HG03108 (cell line): ENCODE data around the gene CLEC2D.
A peak's percentile ranks its signal among the peaks of the same experiment; 100 is the strongest.
"Not testable (repeated sequence)": the region's sequence is repeated elsewhere in the genome, so short reads cannot be mapped to it uniquely, and the experiment has no call there.

ENCODE experiments used
- ATAC-seq: cut with Tn5 transposase; IDR thresholded peaks from one replicate; pipeline ENCODE4 v1.9.1; 2021; ENCODE audit warnings: moderate library complexity; ENCODE audit not compliant: unreplicated experiment

CLEC2D gene, protein sequence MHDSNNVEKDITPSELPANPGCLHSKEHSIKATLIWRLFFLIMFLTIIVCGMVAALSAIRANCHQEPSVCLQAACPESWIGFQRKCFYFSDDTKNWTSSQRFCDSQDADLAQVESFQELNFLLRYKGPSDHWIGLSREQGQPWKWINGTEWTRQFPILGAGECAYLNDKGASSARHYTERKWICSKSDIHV

DNA sequence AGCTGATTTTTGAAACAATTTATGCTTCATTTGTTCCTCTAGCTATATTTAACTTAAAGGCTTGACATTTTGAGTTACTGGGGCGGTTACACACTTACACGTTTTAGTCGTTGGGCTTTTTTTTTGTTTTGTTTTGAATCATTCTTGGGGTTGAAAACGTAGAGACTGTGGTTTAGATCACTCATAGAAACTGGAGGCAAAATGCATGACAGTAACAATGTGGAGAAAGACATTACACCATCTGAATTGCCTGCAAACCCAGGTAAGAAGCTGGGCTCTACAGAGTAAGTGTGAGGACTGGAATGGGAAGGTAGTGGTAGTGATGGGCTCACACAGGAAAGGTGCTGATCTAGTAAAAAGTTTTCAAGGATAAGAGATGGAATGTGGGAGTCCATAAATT is at the start of gene CLEC2D:
Gene CLEC2D (plus strand): TSS at position 180 of the 400 bp plus-strand sequence. CDS start 22 bp downstream, at position 202.
- peak; percentile 41 for ATAC-seq

GRCh38 chr12:9625019-9625418 is 44.5 kb upstream of the CLEC2D start:
- ATAC-seq: no peak

- ATAC-seq: no peak
Measured at GRCh38 chr12:9626291-9626690, 43.2 kb upstream of the CLEC2D start.

- ATAC-seq: no peak
Measured at GRCh38 chr12:9626821-9627220, 42.7 kb upstream of the CLEC2D start.

GRCh38 chr12:9632766-9633165 is 36.7 kb upstream of the CLEC2D start:
- ATAC-seq: no peak

DNA sequence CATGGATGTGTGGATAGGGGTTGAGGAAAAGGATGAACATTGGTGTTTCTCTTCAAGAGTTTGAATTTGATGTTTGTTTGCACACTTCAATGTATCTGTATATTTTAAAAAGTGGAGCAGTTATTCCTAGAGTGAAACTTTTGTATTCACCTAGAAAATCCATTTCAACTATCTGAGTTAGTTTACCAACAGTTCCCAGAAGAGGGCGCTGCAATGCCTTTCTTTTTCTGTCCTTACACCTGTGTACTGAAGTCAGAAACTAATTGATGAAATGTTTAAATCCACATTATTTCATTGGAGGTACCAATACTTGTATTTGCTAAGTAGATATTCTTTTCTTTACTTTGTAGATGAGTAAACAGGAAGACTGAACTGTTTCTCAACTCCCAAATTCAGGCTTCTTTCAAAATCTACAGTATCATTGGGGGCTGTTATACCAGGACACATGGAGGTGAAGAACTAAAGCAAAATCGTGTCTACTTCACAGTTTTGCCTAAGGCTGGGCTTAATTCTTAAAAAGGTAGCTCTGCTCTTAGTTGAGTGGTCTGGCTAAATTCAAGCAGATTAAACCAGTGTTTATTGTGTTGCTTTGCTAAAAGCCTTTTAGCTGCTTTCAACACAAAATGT is 35.2 kb upstream of the CLEC2D start:
- ATAC-seq: peak; percentile 66

- ATAC-seq: no peak
Measured at GRCh38 chr12:9634969-9635754, 34.4 kb upstream of the CLEC2D start.

GRCh38 chr12:9636150-9636850 is 33.2 kb upstream of the CLEC2D start:
- ATAC-seq: no peak

DNA sequence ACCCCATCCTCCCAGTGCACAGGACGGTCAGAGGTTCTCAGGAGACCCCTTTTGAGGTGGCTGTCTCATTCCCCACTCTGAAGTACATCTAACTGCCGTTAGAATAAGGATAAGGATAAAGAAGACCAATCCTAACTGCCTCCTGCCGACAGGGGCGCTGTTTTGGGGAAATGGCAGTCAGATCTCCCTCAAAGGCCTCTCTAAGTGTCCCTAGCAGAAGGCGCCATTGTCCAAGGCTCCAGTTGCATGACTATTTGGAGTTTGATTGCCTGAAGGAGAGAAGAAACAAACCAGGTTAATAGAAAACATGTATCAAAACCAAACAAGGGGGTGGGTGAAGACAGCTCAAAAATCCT is 32.7 kb upstream of the CLEC2D start:
- ATAC-seq: no peak

DNA sequence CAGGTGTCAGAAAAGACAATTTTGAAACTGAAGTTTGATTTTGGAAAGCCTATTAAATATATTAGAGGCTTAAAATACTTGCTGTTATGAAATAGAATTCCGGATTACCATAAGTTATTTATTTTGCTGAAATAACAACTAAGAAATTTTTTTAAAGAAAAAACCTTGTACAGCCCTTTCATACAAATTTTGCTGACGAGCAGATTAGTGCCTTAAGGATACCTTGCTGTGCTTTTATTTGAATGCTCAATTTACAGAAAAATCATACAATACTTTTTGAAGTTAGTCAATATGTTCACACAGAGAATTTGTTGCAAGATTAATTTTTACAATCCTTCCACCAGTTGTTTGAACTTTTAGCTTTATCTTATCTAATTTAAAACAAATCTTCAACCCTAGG is 29.5 kb upstream of the CLEC2D start:
- ATAC-seq: no peak

DNA sequence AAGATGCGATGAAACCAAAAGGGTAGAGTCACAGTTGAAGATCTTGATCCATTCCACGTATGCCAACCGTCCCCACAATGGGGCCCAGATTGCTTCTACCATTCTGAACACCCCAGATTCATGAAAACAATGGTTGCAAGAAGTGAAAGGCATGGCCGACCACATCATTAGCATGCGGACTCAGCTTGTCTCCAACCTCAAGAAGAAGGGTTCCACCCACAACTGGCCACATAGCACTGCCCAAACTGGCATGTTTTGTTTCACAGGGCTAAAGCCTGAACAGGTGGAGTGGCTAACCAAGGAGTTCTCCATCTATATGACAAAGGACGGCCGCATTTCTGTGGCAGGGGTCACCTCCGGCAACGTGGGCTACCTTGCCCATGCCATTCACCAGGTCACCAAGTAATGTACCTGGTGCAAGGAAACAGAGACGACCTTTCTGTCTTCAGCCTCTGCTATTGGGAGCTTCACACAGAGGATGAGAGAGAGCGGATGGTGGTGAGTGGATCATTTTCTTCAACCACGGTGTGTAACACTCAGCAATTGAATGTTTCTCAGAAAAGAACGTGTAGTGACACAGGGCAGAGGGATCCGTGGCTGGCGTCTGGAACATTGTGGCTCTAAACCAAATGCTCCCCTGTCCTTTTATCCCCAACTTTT is 26.8 kb upstream of the CLEC2D start:
- no peak for ATAC-seq

DNA sequence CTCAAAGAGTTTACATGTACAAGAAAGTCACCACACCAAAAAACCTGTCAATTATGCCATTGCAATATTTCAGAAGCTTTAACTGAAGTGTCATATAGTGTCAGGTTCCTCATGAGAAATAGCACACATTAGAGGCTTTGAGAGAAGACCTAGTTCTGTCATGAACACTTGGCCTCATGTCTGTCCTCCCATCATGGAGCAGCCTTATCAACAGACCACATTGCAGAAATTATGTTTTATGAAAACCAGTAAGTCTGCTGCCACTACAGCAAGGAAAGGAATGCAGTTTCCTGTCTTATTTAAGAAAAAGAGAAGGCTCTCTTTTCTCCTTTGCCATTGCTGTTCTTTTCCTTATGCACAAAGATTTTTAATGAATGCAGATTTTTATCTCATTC is 26.2 kb upstream of the CLEC2D start:
- no peak for ATAC-seq

GRCh38 chr12:9644985-9645551 is 24.4 kb upstream of the CLEC2D start:
- ATAC-seq: not testable (repeated sequence)

DNA sequence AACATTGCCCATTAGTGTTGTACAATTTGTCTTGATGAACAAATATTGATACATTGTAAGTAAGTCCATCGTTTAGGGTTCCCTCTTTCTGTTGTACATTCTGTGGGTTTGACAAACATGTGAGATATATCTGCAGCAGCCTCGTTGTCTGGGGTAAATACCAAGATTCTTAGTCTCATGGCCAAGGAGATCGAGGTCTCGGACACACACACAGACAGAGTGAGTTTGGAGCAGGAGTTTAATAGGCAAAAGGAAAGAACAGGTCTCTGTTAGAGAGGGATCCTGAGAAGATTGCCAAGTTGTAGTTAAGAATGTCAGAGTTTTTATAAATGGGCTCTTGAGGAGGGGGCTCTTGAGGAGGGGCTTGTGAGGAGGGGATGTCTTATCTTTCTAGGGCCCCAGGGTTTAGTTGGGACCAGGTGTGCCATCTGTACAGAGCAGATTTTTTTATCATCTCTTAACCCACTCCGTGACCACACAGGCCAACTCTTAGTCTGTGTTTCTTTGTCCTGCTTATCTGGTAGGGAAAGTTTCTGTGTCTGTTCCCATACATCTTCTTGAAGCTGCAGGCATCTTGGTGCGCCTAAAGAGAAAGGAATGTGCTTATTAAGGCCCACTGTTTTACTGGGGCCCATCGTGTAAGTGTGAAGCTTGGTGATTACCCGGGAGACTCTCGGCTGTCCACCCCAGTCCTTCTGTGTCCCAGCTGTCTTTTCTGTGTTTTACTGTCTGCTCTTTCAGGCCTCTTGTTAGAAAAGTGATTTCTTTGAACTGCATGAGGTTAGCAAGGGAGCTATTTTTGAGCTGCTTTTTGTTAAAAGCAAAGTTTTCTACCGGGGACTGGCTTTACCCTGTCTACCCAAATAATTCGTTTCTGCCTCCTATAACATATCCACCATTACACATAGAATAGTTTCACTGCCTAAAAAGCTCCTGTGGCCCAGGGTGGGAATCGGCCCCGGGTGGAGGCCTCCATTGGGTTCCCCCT is 22.4 kb upstream of the CLEC2D start:
- no peak for ATAC-seq

DNA sequence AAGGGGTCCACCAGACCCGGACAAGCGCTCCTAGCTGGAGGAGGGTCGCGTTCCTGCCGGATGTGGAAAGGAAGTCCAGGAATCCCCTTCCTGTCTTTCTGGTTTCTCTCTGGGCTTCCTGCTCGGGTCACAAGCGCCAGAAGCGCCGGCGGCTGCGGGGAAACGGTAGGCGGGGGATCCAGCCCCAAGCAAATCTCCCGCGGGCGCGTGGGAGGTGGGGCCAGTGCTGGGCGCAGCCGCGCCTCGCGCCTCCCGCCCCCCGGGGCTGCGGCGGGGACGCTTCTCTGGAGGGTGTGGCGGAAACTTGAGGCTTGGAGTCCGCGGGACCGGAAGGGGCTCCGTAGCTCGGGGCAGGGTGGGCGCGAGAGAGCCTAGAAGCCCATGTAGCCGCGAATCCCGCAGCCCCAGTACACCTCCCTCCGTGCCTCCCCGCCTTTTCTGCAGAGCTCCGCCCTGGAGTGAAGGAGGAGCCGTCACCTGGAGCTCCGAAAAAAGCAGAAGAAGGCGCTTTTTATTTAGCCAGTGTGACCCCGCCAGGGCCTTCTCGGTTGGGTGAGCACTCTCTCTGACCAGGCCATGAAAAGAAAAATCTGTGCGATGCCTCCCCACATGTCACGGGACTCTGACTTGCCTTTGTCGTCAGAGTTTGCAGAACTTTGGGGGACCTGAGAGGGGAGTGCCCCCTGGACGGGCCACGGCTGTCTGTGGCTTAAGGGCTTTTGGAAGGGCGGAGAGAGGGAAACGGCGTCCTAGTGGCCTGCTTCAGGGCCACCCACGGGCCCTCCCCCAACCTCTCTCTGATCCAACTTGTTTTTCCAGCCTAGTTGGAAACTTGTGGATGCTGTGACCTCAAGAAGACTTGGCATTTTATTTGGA is 21.4 kb upstream of the CLEC2D start:
- ATAC-seq: peak; percentile 54

- ATAC-seq: no peak
Measured at GRCh38 chr12:9648701-9649531, 20.6 kb upstream of the CLEC2D start.

DNA sequence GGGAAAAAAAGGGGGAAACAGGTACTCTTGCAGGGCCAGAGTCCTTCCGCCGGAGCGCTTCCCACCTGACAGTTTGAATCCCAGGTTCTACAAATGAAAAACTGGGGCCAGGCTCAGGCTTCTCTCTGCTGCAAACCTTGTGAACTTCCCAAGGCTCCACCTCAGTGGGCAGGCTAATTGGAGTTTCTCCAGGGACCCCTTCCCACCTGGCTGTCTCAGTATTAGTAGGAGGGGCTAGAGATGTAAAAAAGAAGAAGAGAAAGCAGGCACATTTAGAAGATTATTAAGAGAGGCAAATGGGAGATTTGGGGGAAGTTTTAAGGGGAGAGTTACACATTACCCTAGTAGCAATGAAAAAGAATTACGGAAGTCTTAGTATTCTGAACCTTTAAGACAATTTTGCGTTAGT is 20.0 kb upstream of the CLEC2D start:
- ATAC-seq: no peak

- no peak for ATAC-seq
Measured at GRCh38 chr12:9650151-9650576, 19.3 kb upstream of the CLEC2D start.
